ENCODE data around the gene TAAR6.
"Not testable (repeated sequence)": the region's sequence is repeated elsewhere in the genome, so short reads cannot be mapped to it uniquely, and the experiment has no call there.

Gene TAAR6, protein sequence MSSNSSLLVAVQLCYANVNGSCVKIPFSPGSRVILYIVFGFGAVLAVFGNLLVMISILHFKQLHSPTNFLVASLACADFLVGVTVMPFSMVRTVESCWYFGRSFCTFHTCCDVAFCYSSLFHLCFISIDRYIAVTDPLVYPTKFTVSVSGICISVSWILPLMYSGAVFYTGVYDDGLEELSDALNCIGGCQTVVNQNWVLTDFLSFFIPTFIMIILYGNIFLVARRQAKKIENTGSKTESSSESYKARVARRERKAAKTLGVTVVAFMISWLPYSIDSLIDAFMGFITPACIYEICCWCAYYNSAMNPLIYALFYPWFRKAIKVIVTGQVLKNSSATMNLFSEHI

DNA sequence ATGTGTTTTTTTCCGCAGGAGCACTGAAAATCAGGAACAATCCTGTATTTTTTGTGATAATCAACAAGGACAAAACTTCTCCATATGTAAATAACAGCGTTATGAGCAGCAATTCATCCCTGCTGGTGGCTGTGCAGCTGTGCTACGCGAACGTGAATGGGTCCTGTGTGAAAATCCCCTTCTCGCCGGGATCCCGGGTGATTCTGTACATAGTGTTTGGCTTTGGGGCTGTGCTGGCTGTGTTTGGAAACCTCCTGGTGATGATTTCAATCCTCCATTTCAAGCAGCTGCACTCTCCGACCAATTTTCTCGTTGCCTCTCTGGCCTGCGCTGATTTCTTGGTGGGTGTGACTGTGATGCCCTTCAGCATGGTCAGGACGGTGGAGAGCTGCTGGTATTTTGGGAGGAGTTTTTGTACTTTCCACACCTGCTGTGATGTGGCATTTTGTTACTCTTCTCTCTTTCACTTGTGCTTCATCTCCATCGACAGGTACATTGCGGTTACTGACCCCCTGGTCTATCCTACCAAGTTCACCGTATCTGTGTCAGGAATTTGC is at the start of gene TAAR6:
TAAR6 (plus strand) TSS at position 102 of the 557 bp plus-strand sequence; CDS start at position 102, 0 bp downstream.
- DNase-seq (ENCODE audit: low spot score) = no peak

DNA sequence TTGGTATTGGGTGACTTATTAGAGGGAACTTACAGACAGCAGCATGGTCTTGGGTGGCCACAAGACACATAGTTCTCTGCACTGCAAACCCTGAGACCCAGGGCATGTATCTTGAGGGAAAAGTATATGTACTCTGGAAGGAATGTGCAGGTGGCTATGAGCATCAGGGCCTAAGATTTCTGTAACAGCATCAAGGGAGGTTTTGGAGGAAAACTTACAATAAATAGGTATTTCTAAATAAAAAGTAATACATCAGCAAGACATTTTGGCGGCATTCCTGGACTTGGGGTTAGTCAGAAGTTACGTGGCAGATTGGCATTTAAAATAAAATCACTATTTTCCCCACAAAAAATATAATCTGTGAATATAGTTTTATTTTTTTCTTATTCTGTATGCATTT is 49.2 kb upstream of the TAAR6 start:
- no peak for DNase-seq (ENCODE audit: low spot score)

DNA sequence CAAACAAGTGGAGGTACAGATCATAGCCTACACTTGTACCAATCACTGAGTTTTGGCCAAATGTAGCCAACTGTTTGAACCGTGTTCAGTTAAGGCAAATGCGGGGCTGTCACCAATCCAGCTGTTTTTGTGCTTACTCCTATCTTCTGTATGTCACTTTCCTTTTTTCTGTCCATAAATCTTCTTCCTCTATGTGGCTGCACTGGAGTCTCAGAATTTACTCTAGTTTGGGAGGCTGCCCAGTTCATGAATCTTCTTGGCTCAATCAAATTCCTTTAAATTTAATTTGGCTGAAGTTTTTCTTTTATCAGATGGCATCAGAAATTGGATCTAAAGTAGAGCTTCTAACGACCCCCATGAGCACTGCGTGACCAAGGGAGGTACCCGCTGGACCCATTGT is 45.5 kb upstream of the TAAR6 start:
- no peak for DNase-seq (ENCODE audit: low spot score)

DNA sequence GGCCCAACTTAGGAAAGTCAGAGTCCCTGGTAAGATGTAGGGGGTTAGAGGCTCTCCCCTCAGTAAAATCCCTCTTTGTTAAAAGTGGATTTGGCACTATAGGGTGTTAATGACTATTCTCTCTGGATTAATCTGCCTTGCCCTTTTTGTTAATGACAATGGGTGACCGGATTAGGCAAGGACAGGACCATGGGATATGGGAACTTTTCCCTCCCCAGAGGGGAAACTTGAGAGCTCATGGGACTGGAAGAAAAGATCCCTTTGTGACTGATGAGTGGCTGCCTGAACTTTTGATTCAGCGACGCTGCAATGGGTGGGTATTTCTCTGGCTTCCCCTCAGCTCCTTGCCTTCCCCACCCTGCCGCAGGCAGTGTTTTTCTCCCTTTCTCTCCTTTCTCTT is 44.3 kb upstream of the TAAR6 start:
- DNase-seq (ENCODE audit: low spot score) = no peak

DNA sequence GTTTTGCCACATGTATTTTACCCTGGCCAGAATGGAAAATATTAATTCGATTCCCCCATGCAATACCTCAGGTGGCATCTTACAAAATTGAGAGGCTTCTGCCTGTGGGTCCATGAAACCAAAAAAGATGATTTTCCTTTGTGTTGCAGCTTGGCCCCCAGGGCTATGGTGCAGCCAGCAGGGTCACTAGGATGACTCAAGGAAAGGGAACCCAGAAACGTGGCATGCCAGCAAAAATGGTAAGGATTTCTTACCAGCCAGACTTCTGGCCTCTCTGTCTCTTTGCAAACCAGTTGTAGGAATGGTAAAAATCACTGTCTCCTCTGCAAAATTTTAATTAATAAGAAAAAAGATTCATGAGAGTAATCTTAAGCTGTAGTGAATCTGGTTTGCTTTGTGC is 43.7 kb upstream of the TAAR6 start:
- no peak for DNase-seq (ENCODE audit: low spot score)

DNA sequence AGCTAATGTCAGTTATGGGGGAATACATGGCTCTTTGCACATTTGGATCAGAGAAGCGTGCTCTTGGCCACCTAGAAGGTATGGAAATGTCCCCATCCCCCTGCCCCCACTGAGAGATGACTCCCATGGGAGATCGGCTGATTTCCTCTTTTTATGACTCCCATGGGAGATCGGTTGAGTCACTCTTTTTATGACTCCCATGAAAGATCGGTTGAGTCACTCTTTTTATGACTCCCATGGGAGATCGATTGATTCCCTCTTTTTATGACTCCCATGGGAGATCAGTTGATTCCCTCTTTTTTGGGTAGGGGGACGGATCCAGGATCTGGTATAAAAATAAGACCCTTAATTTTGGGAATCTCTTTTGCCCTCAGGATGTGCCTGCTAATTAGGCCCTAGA is 42.3 kb upstream of the TAAR6 start:
- DNase-seq (ENCODE audit: low spot score) = no peak

DNA sequence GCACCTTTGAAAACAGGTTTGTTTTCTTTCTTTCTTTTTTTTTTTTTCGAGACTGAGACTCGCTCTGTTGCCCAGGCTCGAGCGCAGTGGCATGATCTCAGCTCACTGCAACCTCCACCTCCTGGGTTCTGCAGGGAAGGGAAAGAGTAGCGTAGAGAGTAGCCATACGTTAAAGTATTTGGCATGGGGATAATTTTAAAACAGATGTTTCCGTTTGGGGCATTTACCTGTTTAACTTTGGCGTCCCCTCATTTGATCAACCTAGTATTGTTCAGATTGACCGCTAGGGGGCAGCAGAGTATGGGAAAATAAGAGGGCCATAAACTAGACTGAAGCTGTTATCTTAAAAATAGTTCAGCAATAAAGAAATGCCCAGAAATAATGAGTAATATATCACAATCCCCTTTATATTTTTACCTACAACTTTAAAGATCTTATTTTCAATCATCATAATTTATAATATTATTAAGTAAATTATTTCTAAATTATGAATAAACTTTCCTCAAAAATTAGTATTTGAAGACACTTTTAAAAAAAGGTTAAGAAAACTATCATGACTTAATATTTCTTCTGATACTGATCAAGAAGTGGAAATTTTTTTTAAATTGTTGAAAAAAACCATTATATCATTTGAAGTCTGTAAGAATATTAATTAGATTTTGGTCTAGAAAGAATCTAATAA is 39.7 kb upstream of the TAAR6 start:
- DNase-seq (ENCODE audit: low spot score) = no peak

DNA sequence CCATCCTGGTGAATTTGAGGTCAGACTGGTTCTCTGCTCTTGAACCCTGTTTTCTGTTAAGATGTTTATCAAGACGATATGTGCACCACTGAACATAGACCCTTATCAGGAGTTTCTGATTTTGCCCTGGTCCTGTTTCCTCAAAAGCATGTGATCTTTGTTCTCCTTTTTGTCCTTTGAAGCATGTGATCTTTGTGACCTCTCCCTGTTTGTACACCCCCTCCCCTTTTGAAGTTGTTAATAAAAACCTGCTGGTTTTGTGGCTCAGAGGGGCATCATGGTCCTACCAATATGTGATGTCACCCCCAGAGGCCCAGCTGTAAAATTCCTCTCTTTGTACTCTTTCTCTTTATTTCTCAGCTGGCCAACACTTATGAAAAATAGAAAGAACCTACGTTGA is 35.6 kb upstream of the TAAR6 start:
- DNase-seq (ENCODE audit: low spot score) = not testable (repeated sequence)

DNA sequence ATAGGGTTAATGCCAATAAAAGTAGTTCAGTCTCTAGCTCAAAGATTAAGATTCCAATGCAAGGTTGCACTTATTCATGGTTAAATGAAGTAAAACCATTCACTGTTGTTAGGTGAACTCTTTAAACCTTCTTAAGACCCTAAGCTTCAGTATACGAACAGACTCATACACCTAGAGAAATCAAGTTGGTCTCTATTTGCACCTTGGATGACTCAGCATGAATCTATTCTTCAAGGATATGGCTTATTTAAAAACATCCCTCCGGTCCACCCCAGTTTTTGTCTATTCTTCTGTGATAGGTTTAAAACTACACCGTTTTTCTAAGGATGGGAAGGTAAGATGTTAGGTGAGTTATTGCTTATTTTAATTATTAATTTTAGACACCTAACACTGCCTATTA is 33.0 kb upstream of the TAAR6 start:
- no peak for DNase-seq (ENCODE audit: low spot score)

DNA sequence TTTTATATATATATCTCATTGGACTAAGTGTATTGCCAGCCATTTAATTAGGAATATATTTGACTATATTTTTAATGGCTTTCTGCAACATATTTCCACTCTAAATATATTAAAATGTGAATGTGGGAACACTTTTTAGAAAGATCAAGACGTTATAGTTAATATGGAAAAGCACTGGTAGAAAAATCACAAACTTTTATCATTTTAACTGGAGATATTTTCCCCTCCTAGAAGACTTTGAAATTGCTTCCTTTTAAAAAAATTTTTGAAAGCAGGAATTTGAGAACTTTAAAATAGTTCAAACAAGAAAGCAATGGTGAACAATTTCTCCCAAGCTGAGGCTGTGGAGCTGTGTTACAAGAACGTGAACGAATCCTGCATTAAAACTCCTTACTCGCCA is 32.1 kb upstream of the TAAR6 start, which contains the start of gene TAAR9:
TAAR9 (plus strand) TSS at position 301 of the 400 bp plus-strand sequence; CDS start at position 314, 13 bp downstream.
- DNase-seq (ENCODE audit: low spot score) = no peak

DNA sequence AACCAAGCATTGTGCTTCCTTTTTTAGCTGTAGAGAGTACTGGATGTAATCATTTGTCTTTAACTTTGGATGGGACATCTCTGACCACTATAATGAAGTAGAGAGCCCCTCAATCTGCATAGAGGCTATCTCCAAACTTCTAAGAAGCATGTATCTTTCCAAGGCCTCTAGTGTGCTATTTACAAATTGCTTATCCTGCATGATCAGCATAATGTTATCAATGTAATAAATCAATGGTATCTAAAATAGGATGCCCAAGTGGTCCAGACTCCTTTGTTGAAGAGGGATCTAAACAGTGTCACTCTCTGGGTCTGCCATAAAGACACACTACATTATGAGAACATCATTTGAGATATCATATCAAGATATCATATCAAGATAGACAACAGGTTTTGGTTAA is 25.3 kb upstream of the TAAR6 start:
- DNase-seq (ENCODE audit: low spot score) = no peak

DNA sequence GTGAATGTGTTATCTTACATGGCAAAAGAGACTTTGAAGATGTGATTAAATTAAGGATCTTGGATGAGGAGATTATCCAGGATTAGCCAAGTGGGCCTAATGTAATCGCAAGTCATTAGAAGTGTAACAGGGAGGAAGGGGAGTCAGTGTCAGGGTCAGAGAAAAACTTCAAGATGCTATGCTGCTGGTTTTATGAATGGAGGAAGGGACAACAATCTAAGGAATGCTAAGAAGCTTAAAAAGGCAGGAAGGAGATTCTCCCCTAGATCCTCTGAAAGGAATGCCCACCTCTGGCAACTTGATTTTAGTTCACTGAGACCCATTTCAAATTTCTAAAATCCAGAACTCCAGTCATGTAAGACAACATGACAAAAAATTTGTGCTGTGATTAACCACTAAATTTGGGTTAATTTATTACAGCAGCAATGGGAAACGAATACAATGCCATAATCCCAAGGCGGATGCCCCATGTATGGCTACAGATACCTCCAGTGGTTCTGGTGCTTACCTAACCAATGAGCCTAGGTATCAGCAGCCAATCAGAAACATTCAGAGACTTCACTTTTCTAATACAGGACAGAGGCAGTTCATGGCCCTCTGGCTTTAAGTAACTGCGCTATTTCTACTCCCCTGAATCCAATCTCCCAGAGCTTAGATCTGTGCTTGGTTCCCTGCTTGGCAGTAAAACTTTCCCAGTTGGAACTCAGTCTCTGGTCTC is 21.2 kb upstream of the TAAR6 start:
- DNase-seq (ENCODE audit: low spot score) = no peak

DNA sequence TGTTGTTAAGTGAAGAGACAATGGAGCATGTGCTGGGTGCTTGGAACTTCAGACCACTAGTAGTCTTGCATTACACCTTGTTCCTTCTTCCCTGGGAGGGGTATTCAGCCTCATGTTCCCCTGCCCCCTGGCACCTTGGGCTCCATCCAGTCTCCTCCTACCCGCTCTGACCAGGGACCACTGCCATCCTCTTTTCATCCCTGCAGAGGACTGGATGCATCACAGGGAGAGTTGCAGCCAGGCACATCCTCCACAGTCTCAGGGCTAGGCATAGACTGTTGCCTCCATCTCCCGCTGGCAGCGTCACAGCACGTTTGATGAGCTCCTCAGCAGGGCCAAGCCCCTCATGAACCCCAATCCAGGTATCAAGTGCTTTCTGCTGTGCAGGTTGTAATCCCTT is 18.9 kb upstream of the TAAR6 start:
- no peak for DNase-seq (ENCODE audit: low spot score)

DNA sequence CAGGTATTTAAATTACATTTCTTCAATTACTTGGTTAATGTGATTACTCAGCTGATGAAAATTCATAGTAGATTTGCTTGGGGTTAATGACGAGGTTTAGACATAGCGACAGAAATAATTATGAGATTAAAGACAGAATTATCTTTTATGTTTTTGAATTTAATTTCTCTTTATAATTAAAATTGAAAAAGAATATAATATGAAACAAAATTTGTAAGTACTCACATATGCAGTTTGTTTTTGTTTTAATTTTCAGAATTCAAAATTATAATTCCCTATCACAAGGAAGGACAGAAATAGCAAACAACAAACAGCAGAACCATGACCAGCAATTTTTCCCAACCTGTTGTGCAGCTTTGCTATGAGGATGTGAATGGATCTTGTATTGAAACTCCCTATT is 17.8 kb upstream of the TAAR6 start, which contains the start of gene TAAR8:
TAAR8 (plus strand) TSS at position 301 of the 400 bp plus-strand sequence; CDS start at position 322, 21 bp downstream.
- DNase-seq (ENCODE audit: low spot score) = no peak

DNA sequence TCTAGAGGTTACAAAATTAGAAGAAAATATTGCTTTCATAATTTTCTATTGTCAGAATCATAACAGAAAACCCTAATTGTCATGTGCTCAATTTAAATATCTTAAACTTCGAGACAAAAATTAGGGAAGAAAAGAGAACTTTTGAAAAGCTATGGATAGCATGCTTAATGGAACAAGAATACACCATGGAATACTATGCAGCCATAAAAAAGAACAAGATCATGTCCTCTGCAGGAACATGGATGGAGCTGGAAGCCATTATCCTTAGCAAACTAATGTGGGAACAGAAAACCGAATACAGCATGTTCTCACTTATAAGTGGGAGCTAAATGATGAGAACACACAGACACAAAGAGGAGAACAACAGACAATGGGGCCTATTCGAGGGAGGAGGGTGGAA is 10.0 kb upstream of the TAAR6 start:
- DNase-seq (ENCODE audit: low spot score) = not testable (repeated sequence)

DNA sequence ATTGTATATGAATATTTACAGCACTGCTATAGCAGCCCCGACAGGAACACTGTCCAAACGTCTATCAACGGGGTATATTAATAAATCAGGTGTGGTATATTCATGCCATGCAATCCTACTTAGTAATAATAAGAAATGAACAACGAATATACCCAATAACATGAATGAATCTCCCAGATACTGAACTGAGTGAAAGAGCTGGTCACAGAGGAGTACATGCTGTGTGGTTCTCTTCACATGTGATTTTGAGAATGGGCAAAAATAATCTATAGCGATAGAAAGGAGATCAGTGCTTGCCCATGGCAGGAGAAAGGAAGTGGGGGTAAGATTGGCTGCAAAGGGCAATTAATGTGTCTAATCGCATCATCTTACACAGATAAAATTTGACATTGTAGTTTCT is 3.7 kb upstream of the TAAR6 start:
- DNase-seq (ENCODE audit: low spot score) = no peak

DNA sequence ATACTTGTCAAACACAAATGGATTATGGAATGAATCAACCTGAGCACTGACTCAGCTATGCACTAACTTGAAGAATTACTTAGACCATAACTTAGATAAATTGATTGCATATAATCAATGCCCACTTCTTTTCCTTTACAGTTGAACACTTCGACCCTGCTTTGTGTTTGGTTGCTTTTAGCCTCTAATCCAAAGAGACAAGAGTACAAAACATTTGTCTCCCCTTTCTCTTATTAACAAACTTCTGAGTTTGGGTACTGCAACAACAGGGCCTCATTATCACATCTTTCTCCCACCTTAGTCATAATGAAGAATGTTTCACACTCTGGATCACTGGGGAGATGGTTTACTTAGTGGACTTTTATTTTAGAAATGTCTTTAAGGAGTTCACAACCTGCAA is 2.6 kb upstream of the TAAR6 start:
- DNase-seq (ENCODE audit: low spot score) = no peak

DNA sequence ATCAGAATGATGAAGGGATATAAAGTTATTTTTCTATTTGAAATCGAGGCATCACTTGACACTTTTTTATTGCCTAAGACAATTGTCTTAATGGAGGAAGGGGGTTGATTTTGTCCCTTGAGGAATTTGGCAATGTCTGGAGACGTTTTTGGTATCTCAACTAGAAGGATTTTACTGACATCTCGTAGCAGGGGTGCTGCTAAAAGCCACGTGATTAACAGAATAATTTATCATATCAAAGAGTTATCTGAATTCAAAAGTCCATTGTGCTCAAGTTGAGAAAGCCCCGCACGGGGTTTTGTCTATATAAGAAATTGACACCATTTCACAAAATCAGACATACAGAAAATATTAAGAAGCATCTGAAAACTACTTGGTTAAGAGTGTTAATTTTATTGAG is 1.5 kb upstream of the TAAR6 start:
- DNase-seq (ENCODE audit: low spot score) = no peak

DNA sequence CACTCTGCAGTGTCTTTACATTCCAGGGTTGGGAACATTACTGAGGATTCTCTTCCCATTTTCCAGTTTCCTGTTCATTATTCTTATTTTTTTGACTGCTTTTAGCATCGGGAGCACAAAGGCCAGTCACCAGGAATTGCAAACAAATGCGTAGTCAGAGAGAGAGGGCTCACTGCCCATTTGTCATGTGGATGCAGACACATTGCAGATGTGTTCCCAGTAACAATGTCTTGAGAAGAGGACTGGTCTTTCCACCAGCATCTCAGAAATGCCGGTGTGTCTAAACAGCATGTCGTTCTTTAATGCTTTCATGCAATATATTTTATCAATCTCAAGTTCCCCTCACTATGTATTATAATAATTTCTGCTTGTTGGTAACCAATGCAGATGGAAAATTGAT is 952 bp upstream of the TAAR6 start:
- no peak for DNase-seq (ENCODE audit: low spot score)

DNA sequence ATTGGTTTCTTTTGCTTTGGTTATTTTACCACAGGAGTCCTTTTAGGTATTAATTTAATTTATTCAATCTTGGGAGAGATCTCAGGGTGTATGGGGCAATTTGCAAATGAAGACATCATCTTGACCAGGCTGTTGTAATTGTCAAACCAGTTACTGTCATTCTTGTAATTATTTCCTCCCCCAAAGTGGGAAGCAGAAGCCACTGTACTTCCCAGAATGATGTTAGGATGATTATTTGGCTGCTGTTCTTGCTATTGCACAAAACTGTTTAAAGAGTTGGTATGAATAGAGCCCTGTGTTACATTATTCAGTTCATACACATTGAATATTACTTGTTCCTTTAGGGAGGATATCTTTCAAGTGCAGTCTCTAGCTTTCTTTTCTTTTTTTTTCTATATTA is 1.7 kb downstream of the TAAR6 start:
- DNase-seq (ENCODE audit: low spot score) = no peak

DNA sequence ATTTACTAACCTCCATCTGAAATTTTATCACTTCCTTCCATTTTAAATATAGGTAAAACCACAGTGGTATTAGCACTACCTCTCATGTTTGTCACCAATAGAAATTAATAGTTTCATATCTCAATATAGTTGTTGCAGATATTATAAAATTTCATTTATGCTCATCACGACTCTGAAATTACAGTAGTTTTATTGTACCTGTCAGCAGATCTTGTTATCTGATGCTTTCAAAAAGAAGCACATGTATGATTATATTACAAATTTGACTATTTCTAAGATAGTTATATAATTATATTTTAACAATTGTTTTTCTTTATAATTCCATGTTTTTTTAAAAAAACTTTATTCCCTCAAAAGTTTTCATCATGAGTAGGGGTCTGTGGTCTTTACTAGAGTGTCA is 14.6 kb downstream of the TAAR6 start:
- DNase-seq (ENCODE audit: low spot score) = no peak

DNA sequence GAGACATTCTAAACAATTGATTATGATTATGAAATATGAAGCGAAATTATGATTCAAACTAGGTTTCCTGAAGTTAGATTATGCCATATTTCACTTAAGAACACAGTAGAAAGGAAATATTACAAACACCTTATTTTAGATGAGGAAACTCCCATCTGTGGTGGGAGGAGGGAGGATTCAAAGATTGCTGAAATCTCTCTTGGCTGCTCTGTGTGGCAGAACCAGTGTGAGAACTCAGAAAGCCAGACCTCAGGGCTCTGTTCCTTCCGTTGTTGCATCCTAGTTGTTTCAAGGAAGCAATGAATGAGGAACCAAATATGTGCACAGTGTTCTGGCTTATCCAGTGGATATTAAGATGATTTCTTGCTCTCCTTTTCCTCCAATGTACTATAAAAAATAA is 17.3 kb downstream of the TAAR6 start:
- no peak for DNase-seq (ENCODE audit: low spot score)

DNA sequence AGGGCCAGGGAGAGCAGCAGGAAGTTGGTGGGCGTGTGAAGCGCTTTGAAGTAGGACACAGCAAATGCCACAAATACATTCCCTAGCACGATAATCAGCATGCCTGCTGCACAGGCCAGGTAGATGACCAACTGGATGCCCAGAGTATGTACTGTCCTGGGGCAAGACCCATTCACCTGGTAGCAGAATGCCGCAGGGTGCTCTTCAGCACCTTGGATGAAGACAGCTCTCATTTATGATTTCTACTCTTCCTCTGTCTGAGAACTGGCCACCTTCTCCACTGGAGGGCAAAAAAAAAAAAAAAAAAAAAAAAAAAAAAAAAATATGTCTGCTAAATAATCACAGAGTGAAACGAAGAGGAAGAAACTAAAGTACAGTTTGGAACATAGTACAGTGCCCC is 19.3 kb downstream of the TAAR6 start, which contains the start of gene TAAR5:
TAAR5 (minus strand) TSS at position 288 of the 400 bp plus-strand sequence; CDS start at position 233, 55 bp downstream.
- no peak for DNase-seq (ENCODE audit: low spot score)
